Prostate gland (tissue), 2 donors: Measurements from ENCODE around the gene CADM4. TPM values are rescaled to one million over a fixed set of nuclear protein-coding genes. Genes with fewer than 3 reads are reported as not detected.
A peak's percentile ranks its signal among the peaks of the same experiment; 100 is the strongest.

ENCODE experiments used
- DNase-seq: peaks from one replicate; pipeline ENCODE4 v3.0.0-alpha.2; 2019; ENCODE audit warnings: low spot score
- H3K27ac ChIP-seq, 2 donors: fragments of 200-600 bp; sonication (generic); 2 replicates each; pipeline ENCODE4 v1.5.1; 2017 to 2019
- H3K27me3 ChIP-seq: fragments of 200-600 bp; sonication (generic); replicated peaks from 2 replicates; pipeline ENCODE4 v1.5.1; 2019; ENCODE audit not compliant: insufficient read depth
- H3K36me3 ChIP-seq, 2 donors: fragments of 200-600 bp; sonication (generic); 1 replicate in 1 of 2; 2 replicates in 1 of 2; pipeline versions ENCODE4 v1.5.1 to v1.8.1; 2017 to 2019
- H3K4me1 ChIP-seq: fragments of 200-600 bp; sonication (generic); replicated peaks from 2 replicates; pipeline ENCODE4 v1.5.1; 2019
- H3K4me3 ChIP-seq, 2 donors: fragments of 200-600 bp; sonication (generic); 2 replicates each; pipeline ENCODE4 v1.5.1; 2017 to 2019
- H3K9me3 ChIP-seq: fragments of 200-600 bp; sonication (generic); 2 replicates; pipeline ENCODE4 v1.5.1; 2017
- CTCF ChIP-seq, 4 experiments: fragments of 200-600 bp in 2 of 4; fragments of 450-650 bp in 2 of 4; sonication (generic) in 2 of 4; IDR thresholded peaks; 1 replicate in 3 of 4; 2 replicates in 1 of 4; pipeline ENCODE4 v1.5.1; 2016 to 2019; ENCODE audit warnings: antibody characterized with exemption in 4 of 4, mild to moderate bottlenecking in 2 of 4, moderate library complexity in 2 of 4
- POLR2A ChIP-seq: fragments of 450-650 bp; IDR thresholded peaks from one replicate; pipeline ENCODE4 v1.6.1; 2016; ENCODE audit warnings: antibody characterized with exemption, mild to moderate bottlenecking
- POLR2AphosphoS5 ChIP-seq: sonication (generic); formaldehyde crosslinking; IDR thresholded peaks from one replicate; pipeline ENCODE4 v1.6.1; 2017; ENCODE audit warnings: antibody characterized with exemption
- WGBS: methylation state at CpG from one replicate; pipeline ENCODE4 v1.1.5; 2018; 5-methylcytosine and 5-hydroxymethylcytosine counted together
- intact Hi-C: fragments of 100-400 bp; cut with DNase I; formaldehyde crosslinking; loops from one replicate; pipeline ENCODE4 v1.14.2; 2022
- total RNA-seq, 2 donors: library from RNA; depleted of rRNA; stranded (reverse); fragments of >200 nt; gene quantifications; one replicate each; pipeline ENCODE4 v1.1.0, GENCODE V29; 2016

The CADM4 gene
- total RNA-seq, 2 donors from 2014 or later = 21.1 to 49.4 TPM

- Histone ChIP-seq H3K4me1 (no peaks in the 10 kb centered on the region), H3K9me3 (no peaks in the 10 kb centered on the region), H3K36me3 (no peaks in the 10 kb centered on the region), H3K4me3 (no peak overlapping the region), H3K27me3 (no peaks in the 10 kb centered on the region), H3K27ac (no peak overlapping the region)
- TF ChIP-seq POLR2AphosphoS5 (no peak), CTCF (IDR thresholded peaks at IDR 0.05) (peak in 1 of 4 experiments; percentile 13), POLR2A (no peak)
- intact Hi-C loops = no loop called here
- DNase-seq = no peak
- WGBS = 89% methylated on average over 6 of the region's 6 CpGs
Measured at GRCh38 chr19:43662487-43662886, 22.8 kb upstream of the CADM4 start.

GRCh38 chr19:43660971-43661360 lies 21.3 kb upstream of the CADM4 start:
- H3K9me3 ChIP-seq = no peaks in the 10 kb centered on the region
- TF ChIP-seq POLR2A = no peak
- TF ChIP-seq POLR2AphosphoS5 = no peak
- TF ChIP-seq CTCF (IDR thresholded peaks at IDR 0.05) = no peak
- intact Hi-C loops = no loop called here
- H3K4me1 ChIP-seq = no peaks in the 10 kb centered on the region
- no peak overlapping the region for H3K27ac ChIP-seq
- H3K4me3 ChIP-seq = no peak overlapping the region
- 69% methylated on average over 6 of the region's 6 CpGs for WGBS
- no peak for DNase-seq
- H3K36me3 ChIP-seq = no peaks in the 10 kb centered on the region
- H3K27me3 ChIP-seq = no peaks in the 10 kb centered on the region

- TF ChIP-seq POLR2A (no peak), CTCF (IDR thresholded peaks at IDR 0.05) (no peak), POLR2AphosphoS5 (no peak)
- intact Hi-C loops = no loop called here
- H3K27ac ChIP-seq = no peak overlapping the region
- no peak overlapping the region for H3K4me3 ChIP-seq
- DNase-seq = no peak
- H3K36me3 ChIP-seq = no peaks in the 10 kb centered on the region
- H3K9me3 ChIP-seq = no peaks in the 10 kb centered on the region
- no peaks in the 10 kb centered on the region for H3K4me1 ChIP-seq
- no peaks in the 10 kb centered on the region for H3K27me3 ChIP-seq
- WGBS = 68% methylated on average over 7 of the region's 7 CpGs
Measured at GRCh38 chr19:43660301-43660970, 20.8 kb upstream of the CADM4 start.

- no peaks in the 10 kb centered on the region for H3K36me3 ChIP-seq
Measured at GRCh38 chr19:43658494-43658893, 18.8 kb upstream of the CADM4 start.

More at GRCh38 chr19:43658494-43658893, 18.8 kb upstream of the CADM4 start:
- intact Hi-C loops = loop anchor here (10.0 kb wide), 1 partner anchor 214 kb away; no protein-coding TSS in a partner anchor
- TF ChIP-seq CTCF (IDR thresholded peaks at IDR 0.05) (no peak), POLR2AphosphoS5 (no peak), POLR2A (no peak)
- no peaks in the 10 kb centered on the region for H3K9me3 ChIP-seq
- WGBS = 94% methylated on average over 8 of the region's 8 CpGs
- DNase-seq = no peak
- no peak overlapping the region for H3K27ac ChIP-seq
- H3K4me3 ChIP-seq = no peak overlapping the region
- H3K4me1 ChIP-seq = no peaks in the 10 kb centered on the region
- no peaks in the 10 kb centered on the region for H3K27me3 ChIP-seq
